GM19023 (cell line): ENCODE data around the gene CCDC183.
"Not testable (repeated sequence)": the region's sequence is repeated elsewhere in the genome, so short reads cannot be mapped to it uniquely, and the experiment has no call there.

Experiments used
- ATAC-seq: cut with Tn5 transposase; IDR thresholded peaks from one replicate; pipeline ENCODE4 v1.9.1; 2021; ENCODE audit warnings: mild to moderate bottlenecking, moderate library complexity; ENCODE audit not compliant: unreplicated experiment

CCDC183 gene

DNA sequence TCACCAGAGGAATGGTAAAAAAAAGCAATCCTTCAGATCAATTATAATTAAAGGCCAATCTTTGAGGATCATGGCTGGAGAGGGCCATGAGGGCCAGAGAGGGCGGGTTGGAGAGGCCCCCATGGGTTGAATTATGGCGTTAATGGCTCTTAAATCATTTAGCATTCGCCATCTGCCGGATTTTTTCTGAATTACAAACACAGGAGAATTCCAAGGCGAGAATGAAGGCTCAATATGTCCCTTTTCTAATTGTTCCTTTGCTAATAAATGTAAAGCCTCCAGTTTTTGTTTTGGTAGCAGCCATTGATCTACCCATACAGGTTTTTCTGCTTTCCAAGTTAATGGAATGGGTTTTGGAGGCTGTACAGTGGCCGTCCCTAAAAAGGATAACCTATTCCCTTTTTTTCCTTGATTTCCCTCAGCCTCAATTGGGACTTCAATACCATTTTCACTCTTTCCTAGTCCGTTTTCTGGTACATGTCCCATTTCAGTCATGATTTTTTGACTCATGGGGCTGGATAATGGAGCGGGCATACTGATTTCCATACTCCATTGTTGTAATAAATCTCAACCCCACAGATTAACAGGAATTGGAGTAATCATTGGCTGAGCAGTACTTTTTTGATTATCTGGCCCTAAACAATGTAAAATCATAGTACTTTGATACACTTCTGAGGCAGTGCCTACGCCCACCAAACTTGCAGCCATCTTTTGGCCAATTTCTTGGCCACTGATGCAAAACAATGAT is 11.7 kb upstream of the CCDC183 start:
- no peak for ATAC-seq

DNA sequence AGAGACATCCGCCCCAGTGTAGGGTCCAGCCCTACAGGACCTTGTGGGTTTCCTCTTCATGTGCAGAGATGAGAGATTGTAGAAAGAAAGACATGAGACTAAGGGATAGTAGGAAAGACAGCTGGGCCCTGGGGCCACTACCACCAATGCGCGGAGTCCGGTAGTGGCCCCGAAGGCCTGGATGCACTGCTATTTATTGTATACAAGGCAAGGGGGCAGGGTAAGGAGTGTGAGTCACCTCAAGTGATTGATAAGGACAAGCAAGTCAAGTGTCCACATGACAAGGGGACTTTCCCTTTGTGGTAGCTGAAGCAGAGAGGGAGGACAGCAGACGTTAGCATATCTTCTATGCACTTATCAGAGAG is 11.2 kb upstream of the CCDC183 start:
- ATAC-seq: no peak

DNA sequence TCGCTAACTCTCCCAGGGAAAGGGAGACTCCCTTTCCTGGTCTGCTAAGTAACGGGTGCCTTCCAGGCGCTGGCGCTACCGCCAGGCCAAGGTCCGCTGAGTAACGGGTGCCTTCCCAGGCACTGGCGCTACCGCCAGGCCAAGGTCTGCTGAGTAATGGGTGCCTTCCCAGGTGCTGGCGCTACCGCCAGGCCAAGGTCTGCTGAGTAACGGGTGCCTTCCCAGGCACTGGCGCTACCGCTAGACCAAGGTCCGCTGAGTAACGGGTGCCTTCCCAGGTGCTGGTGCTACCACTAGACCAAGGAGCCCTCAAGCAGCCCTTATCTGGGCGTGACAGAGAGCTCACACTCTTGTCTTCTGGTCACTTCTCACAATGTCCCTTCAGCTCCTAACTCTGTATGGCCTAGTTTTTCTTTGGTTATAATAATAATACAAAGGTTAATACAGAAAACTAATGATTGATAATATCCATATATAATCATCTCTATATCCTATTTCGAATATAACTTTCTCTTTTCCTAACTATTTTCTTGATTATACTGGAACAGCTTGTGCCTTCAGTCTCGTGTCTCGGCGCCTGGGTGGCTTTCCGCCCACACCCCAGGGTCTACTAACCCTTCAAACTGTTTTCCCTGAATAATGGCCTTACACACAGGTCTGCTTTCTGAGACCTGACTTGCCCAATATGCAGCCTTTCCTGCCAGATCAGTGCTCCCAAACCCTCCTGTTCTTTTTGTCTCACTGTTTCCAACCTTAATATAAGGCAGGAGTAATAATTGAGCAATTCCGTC is 10.4 kb upstream of the CCDC183 start:
- ATAC-seq: not testable (repeated sequence)

DNA sequence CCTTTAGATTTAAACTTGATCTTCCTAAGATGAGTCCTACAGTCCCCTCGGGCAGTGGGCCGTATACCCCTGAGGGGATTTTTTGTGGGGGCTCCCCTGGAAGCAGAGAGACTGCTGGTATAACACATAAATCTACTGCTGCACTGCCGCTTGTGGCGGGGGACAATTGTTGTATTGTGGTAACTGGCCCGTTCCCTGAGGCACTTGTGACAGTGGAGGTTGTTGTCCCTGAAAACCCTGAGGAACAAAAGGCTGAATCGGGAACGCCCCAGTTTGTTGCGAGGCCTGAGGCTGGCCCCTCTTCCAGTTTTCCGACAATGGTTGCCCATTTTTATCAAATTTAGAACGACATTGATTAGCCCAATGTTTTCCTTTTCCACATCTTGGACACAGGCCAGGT is 9.7 kb upstream of the CCDC183 start:
- ATAC-seq: no peak

DNA sequence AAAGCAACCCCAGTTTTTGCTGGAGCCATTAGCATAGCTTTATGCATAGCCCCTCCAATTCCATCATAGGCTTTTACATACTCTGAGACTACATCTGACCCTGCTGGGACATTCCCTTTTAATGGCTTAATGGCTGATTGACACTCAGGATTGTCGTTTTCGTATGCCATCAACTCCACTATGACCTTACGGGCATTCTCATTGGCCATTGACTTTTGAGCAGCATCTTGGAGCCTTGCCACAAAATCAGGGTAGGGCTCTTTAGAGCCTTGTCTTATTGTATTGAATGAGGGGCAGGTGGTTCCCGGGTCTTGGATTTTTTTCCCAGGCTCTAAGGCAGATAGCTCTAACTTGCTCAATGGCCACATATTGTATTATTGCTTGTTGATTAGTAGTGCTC is 9.2 kb upstream of the CCDC183 start:
- not testable (repeated sequence) for ATAC-seq

DNA sequence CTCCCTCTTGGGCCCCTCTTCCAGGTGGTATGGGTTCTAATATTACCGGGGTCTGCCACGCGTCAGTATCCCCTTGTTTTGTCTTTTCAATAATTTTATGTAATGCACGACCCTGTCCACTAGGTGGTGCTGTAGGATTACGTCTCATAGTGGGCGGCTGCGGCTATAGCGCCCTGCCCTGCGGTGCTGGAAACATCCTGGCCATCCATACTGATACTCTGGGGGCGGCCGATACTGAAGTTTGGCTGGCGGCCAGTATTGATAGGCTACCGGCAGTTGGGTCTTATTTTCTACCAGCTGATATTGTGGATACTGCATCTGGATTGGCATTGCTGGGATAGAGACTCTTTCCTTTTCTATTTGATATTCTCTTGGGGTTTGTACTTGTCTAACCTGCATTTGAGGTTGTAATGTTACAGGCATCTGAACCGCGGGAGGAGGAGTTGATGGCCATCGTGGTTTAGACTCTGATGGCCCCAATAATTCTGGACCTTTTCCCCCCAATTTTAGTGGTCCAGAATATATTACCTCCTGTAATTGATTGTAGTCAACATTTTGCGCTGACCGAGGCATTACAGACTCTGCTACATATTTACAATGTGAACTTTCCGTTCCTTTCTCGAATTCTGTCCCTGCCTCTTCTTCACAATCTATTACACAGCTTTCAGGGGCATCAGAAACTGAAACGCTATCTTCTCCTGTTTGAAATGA is 8.3 kb upstream of the CCDC183 start:
- no peak for ATAC-seq

DNA sequence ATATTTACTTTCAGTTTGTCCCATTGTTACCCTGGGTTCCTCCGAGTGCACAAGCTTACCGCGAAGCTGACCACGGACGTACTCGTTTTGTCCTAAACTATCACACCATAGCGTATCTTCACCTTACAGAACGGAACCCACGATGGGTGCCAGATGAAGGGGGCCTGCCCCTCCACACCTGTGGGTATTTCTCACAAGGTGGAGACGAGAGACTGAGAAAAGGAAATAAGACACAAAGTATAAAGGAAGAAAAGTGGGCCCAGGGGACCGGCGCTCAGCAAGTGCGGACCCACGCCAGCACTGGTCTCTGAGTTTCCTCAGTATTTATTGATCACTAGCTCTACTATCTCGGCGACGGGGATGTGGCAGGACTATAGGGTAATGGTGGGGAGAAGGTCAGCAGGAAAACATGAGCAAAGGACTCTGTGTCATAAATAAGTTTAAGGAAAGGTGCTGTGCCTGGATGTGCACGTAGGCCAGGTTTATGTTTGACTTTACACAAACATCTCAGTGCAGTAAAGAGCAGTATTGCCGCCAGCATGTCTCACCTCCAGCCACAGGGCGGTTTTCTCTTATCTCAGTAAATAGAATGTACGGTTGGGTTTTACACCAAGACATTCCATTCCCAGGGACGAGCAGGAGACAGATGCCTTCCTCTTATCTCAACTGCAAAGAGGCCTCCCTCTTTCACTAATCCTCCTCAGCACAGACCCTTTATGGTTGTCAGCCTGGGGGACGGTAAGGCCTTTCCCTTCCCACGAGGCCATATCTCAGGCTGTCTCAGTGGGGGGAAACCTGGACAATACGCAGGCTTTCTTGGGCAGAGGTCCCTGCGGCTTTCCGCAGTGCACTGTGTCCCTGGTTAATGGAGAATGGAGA is 7.3 kb upstream of the CCDC183 start:
- not testable (repeated sequence) for ATAC-seq

DNA sequence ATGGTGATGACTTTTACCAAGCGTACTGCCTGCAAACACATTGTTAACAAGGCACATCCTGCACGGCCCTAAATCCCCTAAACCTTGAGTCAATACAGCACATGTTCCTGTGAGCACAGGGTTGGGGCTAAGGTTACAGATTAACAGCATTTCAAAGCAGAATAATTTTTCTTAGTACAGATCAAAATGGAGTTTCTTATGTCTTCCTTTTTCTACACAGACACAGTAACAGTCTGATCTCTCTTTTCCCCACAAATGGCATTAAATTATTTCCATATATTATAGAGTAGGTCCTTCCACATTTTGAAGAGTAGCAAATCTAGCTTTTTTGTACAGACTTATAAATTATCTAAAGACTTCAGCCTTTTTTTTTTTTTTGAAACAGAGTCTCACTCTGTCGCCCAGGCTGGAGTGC is 6.6 kb upstream of the CCDC183 start:
- ATAC-seq: no peak

DNA sequence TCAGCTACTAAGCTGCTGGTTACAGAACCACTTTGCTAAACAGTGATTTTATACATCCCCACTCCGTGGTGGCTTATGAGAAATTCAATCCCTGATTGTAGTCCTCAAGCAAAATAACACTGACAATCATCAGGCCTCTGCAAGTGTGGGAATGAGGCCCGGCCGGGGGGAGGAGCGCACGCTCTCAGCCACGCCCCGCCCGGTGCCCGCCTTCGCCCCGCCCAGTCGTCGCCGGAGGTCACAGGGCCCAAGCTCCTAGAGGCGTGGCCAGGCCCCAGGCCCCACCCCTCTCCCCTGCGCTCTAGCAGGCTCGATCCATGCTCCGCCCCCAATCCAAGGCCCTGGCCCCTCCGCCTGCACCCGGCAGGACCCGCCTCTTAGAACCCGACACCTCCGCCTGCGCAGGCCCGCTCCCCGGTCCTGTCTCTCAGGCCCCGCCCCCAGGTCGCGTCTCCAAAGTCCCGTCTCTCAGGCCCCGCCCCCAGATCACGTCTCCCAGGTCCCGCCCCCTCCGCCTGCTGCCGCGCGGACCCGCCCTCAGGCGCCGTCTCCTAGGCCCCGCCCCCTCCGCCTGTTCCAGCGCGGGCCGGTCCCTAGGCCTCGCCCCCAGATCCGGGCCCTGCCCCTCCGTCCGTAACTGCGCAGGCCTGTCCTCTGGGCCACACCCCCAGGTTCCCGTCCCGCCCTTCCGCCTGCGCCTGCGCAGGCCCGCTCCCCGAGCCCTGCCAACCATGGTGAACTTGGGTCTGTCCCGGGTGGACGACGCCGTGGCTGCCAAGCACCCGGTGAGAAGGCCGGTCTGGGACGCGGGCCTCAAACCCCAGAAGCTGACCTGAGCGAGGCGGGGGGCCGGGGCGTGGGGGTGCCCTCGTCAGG is 5.3 kb upstream of the CCDC183 start, which contains the start of gene TMEM141:
Gene TMEM141 (plus strand): TSS at position 705 of the 876 bp plus-strand sequence. CDS start 27 bp downstream, at position 732.
- ATAC-seq: peak; percentile 85

DNA sequence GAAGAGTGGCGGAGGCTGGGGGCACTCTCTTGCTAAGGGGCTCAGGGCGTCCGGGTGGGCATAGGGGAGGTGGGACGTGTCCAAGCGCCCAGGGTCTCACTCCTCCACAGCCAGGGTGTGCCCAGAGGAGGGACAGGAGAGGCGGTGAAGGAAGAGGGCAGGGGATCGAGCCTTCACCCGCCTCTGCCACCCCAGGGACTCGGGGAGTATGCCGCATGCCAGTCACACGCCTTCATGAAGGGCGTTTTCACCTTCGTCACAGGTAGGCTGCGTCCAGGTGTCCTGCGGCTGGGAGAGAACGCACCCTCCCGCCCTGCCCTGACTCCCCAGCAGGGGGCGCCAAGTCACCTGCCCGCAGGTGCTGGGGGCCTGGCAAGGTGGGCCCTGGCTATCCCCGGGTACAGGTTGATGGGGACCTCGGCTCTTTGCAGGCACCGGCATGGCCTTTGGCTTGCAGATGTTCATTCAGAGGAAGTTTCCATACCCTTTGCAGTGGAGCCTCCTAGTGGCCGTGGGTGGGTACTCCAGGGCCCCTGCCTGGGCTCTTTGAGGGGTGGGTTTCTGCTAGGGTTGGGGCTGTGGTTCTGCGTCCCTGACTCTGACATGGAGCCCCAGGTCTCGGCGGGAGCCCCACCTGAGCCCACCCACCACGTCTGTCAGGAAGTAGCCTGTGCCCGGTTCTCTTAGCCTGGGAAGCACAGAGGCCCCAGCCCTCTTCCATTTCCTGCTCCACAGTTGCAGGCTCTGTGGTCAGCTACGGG is 4.4 kb upstream of the CCDC183 start:
- ATAC-seq: peak; percentile 13

DNA sequence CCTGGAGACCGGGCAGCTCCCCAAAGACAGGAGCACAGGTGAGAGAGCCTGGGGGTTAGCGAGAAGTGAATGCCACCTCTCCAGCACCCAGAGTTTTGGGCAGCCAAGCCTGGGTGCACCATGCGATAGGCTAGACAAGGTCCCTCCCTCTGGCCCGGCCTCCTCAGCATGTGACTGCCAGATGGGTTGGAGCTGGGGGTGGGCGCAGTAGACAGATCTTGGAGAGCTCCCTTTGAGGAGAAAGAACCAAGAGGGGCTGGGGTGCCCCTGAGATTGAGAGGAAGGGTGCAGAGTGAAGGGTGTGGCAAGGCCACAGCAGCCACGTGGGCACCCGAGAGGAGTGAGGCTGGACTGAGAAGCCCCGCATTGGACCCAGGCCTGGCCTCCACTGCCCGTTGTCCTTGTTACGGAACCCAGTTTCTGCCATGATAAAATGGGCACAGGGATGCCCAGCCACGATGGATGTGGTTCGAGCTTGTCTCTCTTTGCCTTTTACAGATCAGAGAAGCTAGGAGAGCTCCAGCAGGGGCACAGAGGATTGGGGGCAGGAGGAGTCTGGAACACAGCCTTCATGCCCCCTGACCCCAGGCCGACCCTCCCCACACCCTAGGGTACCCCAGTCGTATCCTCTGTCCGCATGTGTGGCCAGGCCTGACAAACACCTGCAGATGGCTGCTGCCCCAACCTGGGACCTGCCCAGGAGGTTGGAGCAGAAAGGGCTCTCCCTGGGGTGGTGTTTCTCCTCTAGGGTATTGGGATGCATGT is 3.6 kb upstream of the CCDC183 start:
- no peak for ATAC-seq

DNA sequence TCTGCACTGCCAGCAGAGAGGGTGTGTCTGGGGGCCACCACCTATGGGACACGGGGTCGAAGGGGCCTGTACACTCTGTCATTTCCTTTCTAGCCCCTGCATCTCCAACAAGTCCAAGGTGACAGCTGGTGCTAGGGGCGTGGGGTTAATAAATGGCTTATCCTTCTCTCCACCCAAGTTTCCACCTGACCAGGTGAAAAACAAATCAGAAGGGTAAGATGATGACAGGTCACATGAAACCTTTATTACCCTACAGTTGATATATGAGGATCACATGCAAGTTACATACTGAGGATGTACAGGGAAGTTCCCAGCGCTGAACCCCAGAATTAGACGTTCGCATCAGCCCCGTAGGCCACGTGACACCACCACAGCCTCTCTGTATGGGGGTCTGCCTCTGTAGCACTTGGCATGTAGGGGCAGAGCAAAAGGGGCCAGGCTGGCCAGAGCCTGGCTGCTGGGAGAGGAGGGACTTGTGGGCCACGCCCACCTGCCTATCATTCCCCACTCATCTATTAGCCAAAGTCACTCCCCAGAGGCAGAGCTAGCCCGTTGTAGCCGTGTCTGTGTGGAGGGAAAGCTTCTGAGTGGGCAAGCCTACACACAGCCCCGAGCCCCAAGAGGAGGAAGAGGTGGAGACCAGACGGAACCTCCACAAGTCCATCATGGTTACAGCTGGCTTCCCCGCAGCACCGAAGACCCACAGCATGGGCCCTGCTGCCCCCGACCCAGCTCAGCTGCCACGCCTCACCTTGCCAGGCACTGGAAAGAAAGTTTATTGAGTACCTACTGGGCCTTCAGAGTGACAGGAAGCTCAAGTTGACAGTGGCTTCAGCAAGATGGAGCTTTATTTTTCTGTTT is 2.8 kb upstream of the CCDC183 start:
- no peak for ATAC-seq

DNA sequence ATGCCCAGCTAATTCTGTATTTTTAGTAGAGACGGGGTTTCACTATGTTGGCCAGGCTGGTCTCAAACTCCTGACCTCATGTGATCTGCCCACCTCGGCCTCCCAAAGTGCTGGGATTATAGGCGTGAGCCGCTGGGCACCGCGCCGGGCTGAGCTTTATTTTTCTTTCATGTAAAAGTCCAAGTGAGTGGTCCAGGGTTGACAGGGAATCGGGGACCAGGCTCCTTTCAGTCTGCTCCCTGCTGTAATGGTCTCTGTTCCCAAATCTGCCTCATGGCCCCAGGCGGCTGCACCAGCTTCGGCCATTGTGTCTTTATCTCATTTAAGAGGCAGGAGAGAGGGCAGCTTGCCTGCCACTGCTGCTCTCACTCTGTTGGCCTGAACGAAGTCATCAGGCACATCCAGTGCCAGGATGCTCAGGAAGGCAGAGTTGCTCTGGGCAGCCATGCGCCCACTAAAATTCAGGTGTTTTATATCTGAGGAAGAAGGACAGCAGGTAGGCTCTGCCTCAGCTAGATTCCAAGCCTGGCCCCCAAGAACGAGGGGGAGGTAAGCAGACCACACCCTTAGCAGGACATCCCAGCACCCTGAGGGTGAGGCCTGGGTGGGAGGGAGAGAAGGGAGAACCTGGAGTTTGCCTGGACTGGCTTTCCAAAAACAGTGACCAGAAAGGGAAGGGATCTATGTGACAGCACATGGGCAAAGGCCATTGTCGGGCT is 1.7 kb upstream of the CCDC183 start:
- no peak for ATAC-seq

DNA sequence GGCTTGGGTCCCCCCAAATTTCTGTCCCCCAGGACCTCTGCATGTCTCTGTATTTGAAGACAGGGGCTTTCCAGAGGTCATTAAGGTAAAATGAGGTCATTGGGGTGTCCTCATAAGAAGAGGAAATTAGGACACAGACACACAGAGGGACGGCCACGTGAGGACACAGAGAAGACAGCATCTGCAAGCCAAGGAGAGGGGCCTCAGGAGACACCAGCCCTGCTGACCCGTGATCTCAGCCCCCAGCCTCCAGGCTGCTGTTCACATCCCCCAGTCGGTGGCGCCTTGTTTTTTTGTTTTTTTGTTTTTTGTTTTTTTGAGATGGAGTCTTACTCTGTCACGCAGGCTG is 1.2 kb upstream of the CCDC183 start:
- ATAC-seq: no peak

DNA sequence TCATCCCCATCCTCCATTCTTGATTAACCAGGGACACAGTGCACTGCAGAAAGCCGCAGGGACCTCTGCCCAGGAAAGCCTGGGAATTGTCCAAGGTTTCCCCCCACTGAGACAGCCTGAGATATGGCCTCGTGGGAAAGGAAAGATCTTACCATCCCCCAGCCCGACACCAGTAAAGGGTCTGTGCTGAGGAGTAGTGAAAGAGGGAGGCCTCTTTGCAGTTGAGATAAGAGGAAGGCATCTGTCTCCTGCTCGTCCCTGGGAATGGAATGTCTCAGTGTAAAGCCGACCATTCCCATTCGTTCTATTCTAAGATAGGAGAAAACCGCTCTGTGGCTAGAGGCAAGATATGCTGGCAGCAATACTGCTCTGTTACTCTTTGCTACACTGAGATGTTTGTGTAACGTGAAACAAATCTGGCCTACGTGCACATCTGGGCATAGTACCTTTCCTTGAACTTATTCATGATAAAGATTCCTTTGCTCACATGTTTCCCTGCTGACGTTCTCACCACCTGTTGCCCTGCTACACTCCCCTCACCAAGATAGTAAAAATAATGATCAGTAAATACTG is 723 bp downstream of the CCDC183 start:
- not testable (repeated sequence) for ATAC-seq

DNA sequence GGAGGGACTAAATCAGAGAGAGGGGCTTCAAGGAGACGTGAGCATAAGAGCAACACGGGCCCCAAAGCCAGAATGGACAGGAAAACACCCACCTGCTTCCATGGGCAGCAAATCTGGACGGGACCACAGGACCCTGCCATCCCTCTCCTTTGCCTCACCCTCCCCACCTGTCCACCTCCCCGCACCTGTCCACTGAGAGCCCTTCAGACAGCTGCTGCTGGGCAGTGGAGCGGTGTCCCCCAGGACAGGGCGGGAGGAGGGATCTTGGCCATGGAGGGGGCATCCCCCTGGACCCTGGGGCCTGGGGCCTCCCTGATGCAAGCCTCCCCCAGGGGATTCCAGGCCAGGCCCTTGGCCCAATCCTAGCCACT is 2.6 kb downstream of the CCDC183 start:
- ATAC-seq: no peak
